Activated CD4-positive, alpha-beta T cell treated with anti-CD3 and anti-CD28 coated beads for 1 hour (primary cell): Measurements from ENCODE around the gene COG4.
"Not testable (repeated sequence)": the region's sequence is repeated elsewhere in the genome, so short reads cannot be mapped to it uniquely, and the experiment has no call there.

ENCODE experiments used
- DNase-seq: peaks from one replicate; pipeline ENCODE4 v3.0.0-alpha.2; 2020

COG4 gene

DNA sequence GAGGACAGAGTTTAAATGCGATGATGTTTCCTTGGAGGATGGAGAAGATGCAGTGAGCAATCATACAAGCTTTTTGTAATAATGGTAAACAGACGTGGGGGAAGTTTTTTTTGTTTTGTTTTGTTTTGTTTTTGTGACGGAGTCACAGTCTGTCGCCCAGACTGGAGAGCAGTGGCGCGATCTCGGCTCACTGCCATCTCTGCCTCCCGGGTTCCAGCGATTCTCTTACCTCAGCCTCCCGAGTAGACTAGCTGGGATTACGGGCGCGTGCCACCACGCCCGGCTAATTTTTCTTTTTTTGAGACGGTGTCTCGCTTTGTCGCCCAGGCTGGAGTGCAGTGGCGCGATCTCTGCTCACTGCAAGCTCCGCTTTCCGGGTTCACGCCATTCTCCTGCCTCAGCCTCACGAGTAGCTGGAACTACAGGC is 1.1 kb upstream of the COG4 start:
- DNase-seq: not testable (repeated sequence)

GRCh38 chr16:70523743-70524398 is 517 bp upstream of the COG4 start, which contains the start of gene SF3B3:
SF3B3 (plus strand) TSS chr16:70523816; CDS start chr16:70526657, 2,841 bp downstream.
- DNase-seq: peak; percentile 61

GRCh38 chr16:70522216-70523075 is 908 bp downstream of the COG4 start:
- no peak for DNase-seq

- DNase-seq: no peak
These were observed 2.6 kb downstream of the COG4 start for GRCh38 chr16:70520612-70521297.

DNA sequence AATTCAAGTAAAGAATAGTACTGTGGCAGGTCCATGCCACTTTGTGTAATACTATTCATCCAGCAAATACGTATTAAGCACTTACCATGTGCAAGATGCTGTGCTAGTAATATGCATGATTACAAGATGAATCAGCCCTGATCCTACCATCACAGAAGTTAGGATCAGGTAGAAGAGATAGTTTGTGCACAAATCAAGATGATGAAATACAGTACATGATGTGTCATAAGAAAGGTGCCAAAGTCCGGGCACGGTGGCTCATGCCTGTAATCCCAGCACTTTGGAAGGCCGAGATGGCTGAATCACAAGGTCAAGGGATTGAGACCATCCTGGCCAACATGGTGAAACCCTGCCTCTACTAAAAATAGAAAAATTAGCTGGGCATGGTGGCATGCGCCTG is 10.9 kb downstream of the COG4 start:
- no peak for DNase-seq

- DNase-seq: no peak
These were observed 11.5 kb downstream of the COG4 start for GRCh38 chr16:70511833-70512232.

DNA sequence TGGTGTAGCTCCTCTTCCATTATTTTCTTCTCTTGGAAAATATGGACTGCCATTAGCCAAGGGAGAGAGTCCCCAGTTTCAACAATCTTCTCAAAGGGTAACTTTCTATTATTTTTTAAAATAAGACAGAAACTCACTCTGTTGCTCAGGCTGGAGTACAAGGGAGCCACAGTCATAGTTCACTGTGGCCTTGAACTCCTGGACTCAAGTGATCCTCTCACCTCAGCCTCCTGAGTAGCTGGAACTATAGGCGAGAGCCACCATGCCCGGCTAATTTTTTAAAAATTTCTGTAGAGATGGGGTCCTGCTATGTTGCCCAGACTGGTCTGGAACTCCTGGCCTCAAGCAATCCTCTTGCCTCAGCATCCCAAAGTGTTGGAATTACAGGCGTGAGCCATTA is 13.1 kb downstream of the COG4 start:
- no peak for DNase-seq

DNA sequence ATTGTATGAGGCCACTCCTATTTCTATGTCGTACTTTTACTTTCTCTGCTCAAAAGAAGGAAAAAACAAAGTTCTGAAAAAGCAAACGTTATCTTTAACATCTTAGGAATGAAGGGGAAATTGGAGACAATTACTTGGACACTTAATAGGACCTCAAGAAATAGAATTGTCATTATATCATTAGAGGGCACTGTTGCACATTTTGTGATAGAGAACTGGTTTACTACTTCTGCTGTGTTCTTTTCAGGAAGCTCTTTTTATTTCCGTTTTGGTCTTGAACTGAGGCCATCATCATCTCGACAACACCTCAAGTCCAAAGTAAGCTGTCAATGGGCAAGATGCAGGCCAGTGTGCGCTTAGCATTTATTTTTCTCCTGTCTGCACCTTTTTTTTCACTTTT is 14.6 kb downstream of the COG4 start:
- DNase-seq: no peak

DNA sequence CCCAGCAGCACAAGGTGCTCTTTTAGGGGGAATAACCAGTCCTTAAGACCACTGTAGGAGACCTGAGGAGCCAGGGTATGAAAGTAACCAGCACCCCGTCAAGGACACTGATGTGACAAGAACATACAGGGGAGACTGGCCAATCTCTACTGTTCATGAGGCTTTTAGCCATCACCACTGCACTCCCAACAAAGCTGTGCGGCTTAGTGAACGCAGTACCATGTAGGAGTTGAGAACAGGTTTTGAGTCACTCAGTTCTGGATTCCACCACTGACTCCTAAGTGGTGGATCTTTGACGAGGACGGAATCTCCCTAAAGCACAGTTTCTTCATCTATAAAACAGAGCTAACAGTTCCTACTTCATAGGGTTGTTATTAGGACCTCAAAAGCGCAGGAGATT is 26.8 kb downstream of the COG4 start:
- no peak for DNase-seq

DNA sequence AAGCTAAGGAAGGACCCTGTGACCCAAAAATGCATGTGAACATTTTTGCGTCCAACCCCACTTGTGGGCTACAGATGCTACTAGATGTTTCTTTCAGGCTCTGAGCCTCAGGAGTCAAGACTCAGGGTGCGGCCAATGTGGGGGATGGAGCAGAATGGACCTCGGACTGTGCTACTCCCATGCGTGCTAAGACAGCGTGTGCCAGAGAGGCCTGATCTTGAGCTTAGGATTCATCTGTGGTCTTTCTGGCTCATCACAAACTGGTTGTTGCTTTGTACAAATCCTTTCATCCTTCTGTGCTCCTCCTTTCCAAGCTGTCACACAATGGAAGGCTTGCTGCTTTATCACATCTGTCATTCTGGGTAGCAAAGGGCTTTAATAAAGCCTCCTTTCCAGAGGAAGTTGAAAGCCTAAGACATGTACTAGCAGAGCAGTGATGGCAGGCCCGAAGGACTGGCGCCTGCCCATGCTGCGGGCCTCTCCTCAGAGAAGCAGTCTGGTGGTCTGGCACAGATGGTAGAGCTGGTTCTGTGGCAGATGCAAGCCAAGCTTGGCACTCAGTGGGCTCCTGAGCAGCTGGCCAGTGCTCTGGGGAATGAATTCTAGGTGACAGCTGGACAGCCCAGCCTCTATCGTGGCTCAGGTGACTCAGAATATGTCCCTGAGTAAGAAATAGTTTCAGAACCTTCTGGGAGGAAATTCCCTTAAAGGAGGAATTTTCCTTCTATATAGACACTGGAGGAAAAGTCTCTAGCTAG is 27.8 kb downstream of the COG4 start:
- DNase-seq: no peak

GRCh38 chr16:70494777-70495176 is 28.6 kb downstream of the COG4 start:
- no peak for DNase-seq

- no peak for DNase-seq
These were observed 29.1 kb downstream of the COG4 start for GRCh38 chr16:70494202-70494770.

- no peak for DNase-seq
These were observed 29.6 kb downstream of the COG4 start for GRCh38 chr16:70493802-70494201.

DNA sequence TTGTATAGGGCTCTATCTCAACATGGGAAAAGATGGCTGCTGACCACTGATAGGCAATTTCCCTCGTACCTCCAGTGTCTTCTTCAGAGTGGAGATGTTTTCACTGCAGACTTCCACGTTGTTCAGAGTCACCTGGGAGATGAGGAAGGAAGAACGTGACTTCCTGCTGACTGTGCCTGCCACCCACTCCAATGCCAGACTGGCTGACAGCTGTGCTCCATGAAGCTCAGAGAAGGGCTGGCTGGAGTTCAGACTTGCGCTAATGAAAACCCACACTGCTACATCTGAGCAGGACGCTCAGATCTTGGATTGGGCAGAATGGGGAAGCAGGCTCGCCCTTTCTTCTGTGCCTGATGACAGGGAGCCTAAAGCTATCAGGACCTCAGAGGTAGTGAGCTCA is 33.1 kb downstream of the COG4 start:
- no peak for DNase-seq

- no peak for DNase-seq
These were observed 38.5 kb downstream of the COG4 start for GRCh38 chr16:70484867-70485266.

- no peak for DNase-seq
These were observed 39.9 kb downstream of the COG4 start for GRCh38 chr16:70483426-70483825.

DNA sequence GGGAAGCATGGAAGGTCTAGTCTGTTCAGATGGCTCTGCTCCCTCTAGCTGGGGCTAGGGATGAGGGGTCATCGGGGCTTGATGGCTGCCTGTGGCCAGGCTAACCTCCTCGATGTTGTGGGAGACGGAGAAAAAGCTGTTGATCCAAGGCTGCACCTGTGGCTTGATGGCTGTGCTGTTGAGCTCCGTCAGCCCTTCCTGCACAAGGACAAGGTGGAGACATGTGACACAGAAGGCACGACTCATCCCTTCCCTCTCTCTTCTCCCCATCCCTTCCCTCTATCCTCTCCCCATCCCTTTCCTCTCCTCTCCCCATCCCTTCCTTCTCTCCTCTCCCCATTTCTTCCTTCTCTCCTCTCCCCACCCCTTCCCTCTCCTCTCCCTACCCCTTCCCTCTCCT is 40.7 kb downstream of the COG4 start:
- DNase-seq: no peak

- DNase-seq: no peak
These were observed 41.3 kb downstream of the COG4 start for GRCh38 chr16:70481929-70482536.

DNA sequence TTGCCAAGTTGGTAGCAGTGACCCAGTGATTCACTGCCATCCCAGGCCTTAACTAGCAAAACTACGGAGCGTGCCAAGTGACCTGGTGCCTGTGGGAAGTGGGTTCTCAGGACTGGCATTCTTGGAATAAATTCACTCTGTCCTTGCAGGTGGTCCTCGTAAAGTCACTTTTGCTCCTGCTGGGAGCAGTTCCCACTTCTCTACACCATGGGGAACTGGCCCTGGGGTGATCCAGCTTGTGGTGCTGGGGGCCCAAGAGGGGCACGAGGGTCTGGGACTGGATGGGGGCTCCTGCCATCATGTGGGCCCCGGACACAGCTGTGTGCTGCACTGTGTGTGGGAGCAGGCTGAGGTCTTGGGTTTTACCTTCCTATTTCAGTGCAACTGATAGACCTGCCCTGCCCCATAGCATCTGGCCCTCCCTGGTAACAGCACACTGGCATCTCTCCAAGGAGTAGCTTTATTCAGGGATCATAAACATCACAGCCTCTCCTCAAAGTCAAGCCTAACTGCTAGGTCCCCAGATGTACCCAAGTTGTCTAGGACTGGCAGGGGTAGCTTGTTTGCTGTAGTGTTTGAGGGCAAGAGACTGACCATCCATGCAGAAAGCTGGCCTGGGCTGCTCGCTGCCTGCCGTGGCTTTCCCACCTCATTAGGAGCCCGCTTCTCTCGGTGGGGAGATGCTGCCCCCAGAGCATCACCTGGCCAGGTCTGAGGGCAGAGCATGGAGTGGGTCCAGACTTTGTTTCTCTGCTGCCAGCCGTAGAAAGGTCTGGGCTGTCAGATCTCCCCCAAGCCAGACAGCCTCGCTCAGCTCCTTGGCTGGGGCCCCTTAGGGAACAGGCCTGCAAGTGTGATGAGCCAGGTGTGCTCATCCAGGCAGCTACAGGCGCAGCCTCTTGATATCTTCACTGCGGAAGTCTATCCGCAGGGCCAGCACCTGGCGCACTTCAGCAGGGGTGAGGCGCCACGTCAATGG is 42.9 kb downstream of the COG4 start:
- no peak for DNase-seq

DNA sequence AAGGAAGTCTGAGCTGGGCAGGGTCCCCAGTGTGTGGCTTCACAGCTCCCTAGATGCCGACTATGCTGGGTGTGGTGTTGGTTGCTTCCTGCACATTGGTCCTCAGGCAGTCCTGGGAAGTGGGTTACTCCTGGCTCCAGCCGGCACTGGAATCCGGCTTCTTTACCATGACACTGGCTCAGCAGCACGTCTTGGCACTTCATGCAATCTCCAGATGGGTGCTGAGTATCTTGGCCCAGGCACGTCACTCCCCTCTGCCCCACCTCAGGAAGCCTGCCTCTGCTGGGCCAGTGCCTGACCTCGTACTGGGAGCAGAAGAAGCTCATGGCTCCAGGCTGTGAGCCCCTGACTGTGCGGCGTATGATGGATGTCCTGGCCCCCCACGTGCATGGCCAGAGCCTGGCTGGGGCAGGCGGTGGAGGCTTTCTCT is 44.4 kb downstream of the COG4 start:
- DNase-seq: no peak

GRCh38 chr16:70478169-70478568 is 45.2 kb downstream of the COG4 start:
- no peak for DNase-seq
